Measurements from ENCODE around the gene ACOT11.

DNA sequence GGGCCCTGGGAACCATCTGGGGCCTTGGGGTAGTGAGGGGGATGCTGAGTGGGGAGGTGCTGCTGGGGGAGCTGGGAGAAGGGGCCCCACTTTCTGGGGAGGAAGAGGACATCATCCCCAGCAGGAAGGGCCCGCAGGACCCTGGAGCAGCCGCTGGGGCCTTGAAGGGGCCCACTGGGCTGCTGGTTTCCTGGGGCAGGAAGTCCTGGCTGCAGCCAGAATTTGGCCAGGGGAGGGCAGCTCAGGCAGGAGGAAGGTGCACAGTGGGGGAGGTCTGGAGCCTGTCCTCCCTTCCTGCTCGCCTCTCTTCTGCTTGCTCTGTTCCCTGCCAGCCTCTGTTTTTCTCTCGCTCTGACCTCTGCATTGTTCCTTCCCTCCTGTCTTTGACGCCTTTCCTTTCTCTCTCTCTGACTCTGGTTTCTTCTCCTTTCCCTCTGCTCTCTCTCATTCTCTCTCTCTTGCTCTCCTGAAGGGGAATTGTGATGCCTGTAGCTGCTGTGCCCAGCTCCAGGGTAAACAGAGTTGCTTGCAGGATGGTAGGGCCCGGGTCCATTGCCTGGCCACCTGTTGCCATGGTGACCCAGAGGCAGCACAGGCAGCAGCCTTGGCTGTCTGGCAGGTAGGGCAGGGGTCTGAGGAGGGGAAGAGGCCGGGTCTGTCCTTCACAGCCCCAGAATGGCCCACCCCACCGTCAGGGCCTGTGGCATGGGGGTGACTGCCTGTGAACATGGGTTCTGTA lies 23.9 kb downstream of the ACOT11 start:
- TF ChIP-seq, protein P1, sequence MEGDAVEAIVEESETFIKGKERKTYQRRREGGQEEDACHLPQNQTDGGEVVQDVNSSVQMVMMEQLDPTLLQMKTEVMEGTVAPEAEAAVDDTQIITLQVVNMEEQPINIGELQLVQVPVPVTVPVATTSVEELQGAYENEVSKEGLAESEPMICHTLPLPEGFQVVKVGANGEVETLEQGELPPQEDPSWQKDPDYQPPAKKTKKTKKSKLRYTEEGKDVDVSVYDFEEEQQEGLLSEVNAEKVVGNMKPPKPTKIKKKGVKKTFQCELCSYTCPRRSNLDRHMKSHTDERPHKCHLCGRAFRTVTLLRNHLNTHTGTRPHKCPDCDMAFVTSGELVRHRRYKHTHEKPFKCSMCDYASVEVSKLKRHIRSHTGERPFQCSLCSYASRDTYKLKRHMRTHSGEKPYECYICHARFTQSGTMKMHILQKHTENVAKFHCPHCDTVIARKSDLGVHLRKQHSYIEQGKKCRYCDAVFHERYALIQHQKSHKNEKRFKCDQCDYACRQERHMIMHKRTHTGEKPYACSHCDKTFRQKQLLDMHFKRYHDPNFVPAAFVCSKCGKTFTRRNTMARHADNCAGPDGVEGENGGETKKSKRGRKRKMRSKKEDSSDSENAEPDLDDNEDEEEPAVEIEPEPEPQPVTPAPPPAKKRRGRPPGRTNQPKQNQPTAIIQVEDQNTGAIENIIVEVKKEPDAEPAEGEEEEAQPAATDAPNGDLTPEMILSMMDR (IDR thresholded peaks at IDR 0.05; ENCODE audit: poor library complexity), result no peak
- TF ChIP-seq EZH2 (IDR thresholded peaks at IDR 0.05; ENCODE audit: borderline replicate concordance), result no peak
- TF ChIP-seq EZH2phosphoT487 (IDR thresholded peaks at IDR 0.05; ENCODE audit: low read depth, severe bottlenecking, unreplicated experiment), result no peak
